Gastroesophageal sphincter (tissue), 3 donors: ENCODE measurements around the gene BCL6.

Source experiments
- CTCF ChIP-seq, 4 experiments: fragments of 200-600 bp in 2 of 4; fragments of 450-650 bp in 2 of 4; sonication (generic) in 1 of 4; IDR thresholded peaks; one replicate each; pipeline ENCODE4 v1.5.1; 2017 to 2019; ENCODE audit warnings: antibody characterized with exemption in 4 of 4, mild to moderate bottlenecking in 2 of 4, moderate library complexity in 2 of 4
- EP300 ChIP-seq: sonication (generic); formaldehyde crosslinking; IDR thresholded peaks from one replicate; pipeline ENCODE4 v1.6.1; 2017; ENCODE audit warnings: antibody characterized with exemption, mild to moderate bottlenecking
- POLR2A ChIP-seq, 2 donors: fragments of 450-650 bp; IDR thresholded peaks; one replicate each; pipeline ENCODE4 v1.6.1; 2017; ENCODE audit warnings: antibody characterized with exemption in 2 of 2, mild to moderate bottlenecking in 2 of 2, moderate library complexity in 1 of 2
- POLR2AphosphoS5 ChIP-seq: sonication (generic); formaldehyde crosslinking; IDR thresholded peaks from one replicate; pipeline ENCODE4 v1.6.1; 2017; ENCODE audit warnings: antibody characterized with exemption

DNA sequence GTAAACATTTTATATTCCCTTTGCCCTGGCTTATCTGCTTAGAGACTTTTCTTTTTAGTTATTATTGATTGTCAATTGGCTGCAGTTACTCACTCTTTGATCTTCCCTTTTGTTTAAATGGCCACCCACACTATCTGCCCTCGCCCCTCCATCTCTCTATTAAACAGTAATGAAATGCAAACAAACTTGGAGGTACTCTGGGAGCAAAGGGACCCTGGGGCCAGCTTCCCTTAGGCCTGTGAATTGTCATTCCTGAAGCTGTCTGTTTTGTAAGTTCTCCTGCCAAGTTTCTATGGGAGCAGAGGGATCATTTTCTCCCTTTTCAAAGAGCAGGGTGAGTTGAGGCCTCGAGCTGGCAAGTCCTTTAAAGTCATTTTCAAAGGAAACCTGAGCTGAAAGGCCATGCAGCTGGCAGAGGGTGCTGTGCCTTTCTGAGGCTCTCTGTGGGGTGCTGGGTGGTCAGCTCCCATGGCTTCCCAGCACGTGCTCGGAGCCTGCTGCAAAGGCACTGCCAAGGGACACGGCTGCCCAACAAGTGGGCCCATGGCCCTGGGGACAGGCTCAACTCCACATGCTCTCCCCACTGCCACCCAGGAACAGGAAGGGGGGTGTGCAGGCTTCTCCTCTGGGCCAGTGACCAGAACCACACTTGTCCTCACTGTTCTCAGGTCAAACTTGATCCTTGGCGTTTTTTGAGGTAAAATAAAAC is 25.5 kb downstream of the BCL6 start:
- no peak for TF ChIP-seq CTCF (IDR thresholded peaks at IDR 0.05)
- no peak for TF ChIP-seq POLR2A (IDR thresholded peaks at IDR 0.05)
- no peak for TF ChIP-seq EP300
- peak; percentile 24 for TF ChIP-seq POLR2AphosphoS5
